Kidney tubule cell (primary cell): Measurements from ENCODE around the gene GPR176.

Experiments
- DNase-seq: peaks from one replicate; pipeline ENCODE4 v3.0.0-alpha.2; 2018; ENCODE audit warnings: low spot score

The GPR176 gene

DNA sequence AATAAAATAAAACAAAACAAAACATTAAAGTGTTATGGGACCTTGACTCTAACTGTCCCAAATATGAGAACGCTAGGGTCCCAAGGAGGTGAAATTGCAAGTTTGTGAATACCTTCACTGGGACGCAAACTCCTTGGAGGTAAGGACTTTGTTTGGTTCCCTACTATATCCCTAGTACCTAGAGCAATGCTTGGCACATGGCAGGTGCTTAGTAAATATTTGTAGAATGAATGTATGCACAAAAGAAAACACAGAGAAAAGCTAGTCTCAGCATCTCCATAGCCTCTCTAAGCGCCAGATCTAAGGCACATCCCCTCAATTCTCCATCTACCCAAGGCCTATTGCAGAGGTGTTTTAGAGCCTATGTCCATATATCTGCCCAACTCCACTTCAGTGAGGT lies 30.5 kb downstream of the GPR176 start:
- DNase-seq: no peak

DNA sequence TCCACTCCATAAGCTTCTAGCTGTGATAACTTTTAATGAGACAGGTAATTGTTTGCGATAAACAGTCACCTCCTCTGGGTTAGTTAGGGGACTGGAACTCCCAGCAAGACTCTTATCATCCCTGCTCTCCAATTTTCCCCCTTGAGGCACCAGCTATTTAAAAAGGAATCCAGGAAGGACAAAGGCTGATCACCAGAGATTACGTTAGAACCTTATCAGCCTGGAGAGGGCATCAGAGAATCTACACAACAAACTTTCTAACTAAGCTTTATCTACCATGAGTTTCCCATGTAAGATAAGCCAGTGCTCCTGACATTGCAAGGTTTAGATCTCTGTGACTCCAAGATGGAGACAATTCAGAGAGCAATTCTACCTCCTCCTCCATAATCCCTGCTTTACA lies 31.3 kb downstream of the GPR176 start:
- no peak for DNase-seq

DNA sequence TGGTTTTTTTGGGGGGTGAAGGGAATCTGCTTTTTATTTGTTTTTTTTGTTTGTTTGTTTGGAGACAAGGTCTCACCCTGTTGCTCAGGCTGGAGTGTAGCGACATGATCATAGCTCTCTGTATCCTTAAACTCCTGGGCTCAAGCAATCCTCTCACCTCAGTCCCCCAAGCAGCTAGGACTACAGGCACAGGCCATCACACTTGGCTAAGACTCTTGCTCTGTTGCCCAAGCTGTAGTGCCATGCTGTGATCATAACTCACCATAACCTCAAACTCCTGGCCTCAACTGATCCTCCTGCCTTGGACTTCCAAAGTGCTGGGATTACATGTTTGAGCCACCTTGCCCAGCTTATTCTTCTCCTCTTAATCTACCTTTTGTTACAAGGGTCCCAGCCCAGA lies 31.8 kb downstream of the GPR176 start:
- DNase-seq: no peak

DNA sequence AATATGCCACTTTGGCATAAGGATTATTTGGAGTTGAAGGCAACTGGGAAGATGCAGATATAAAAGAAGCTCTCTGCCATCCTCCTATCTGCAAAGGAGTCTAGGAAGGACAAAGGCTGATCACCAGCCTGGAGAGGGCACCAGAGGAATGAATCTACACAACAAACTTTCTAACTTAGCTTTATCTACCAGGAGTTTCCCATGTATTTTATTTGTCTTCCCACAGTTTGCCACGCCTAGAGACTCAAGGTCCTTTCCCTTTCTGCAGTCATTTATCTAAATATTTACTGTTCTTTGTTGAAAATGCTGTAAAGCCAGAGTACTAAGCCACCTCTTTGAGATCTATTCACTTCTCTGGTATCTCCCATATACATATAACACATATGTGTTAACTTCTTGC lies 32.2 kb downstream of the GPR176 start:
- DNase-seq: peak; percentile 45

DNA sequence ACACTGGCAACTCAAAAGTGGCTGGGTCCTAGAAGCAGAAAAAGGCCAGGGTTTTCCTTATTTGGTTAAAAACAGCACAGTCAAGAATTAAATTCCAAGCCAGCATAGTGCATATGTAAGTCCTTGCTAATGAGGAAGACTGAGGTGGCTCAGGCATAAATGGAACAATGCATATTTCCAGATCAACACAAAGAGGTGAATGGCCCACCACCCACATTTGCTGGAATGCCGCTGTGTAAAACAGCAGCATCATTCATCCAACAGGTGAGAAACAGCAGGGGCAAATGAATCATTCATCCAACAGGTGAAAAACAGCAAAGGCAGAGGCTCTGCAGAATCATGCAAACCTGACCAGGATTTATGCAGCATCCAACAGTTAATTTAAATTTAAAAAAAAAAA lies 32.9 kb downstream of the GPR176 start:
- no peak for DNase-seq

DNA sequence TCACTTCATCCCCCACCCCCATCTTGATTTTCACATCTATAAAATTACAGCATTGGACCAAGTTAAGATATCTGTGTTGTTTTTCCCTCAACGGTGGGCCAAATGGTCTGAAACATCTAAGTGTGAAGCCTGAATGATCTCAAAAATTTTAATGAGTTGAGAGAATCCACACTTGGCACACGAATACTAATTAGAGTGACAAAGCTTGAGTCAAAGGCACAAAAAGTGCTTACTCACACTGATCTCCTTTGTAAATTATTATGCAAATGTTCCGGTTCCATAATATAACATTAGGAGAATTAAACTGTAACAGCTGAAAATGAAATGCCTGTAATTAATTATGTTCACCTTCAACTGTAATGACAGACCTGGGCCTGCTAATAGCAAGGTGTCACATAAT lies 33.6 kb downstream of the GPR176 start:
- no peak for DNase-seq

DNA sequence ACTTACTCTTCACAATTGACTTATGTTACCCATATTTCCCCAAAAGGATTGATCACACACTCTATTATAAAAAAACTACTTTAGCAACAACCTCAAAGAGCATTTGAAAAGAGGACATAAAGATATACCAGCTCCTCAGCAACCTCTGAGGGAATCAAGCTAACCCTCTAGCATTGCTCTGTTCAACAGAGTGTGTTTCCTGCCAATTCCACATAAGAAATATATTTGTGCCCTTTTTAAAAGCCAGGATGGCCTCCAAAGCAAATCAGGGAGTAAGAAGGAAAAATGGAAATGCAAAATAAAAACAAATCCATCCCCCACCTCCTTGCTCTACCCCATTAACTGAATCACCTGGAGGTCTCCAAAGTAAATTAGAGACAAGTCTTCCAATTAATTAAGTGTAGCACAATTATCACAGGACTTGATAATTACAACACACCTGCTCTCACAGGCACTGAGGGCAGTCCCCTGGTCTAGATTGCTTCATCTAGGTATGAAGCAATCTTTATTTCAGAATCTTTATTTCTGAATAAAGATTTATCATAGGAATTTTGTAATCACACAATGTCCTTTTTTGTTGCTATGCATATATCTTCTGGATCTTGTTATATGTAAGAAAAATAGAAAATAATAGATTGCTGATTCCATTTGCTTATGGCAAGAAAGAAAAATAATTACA lies 34.8 kb downstream of the GPR176 start:
- DNase-seq: no peak

DNA sequence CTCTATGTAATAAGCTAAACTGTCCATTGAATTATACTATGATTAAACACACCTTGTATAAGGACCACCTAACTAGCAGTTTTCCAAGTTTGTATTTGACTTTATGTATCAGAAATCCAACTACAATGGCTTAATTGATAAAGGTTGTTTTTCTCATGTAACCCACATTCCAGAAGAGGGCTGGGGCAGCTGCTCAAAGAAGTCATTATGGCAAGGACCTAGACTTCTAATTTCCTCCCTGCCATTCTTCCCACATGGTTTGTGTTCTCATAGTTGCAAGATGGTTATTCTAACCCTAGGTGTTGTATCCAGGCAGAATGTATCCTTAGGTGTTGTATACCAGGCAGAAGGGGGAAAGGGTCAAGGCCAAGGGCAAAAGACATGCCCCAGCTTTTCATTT lies 35.7 kb downstream of the GPR176 start:
- no peak for DNase-seq

DNA sequence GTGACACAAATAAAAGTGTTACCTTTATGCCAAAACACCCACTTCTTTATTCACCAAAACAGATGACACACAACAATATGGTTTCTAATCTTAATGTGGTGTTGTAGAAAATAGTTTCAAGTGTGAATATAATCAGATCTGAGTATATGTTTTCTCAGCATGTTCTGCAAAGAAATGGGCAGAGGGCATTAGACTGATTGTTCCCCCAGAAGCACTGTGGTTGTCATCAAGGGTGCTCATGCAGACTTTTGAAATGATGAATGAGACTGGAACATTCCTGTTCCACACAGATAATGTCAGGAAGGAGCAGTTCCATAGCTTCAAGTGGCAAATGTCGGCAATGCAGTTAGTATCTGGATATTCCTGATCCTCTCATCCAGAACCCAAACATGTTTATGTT lies 37.5 kb downstream of the GPR176 start:
- no peak for DNase-seq

DNA sequence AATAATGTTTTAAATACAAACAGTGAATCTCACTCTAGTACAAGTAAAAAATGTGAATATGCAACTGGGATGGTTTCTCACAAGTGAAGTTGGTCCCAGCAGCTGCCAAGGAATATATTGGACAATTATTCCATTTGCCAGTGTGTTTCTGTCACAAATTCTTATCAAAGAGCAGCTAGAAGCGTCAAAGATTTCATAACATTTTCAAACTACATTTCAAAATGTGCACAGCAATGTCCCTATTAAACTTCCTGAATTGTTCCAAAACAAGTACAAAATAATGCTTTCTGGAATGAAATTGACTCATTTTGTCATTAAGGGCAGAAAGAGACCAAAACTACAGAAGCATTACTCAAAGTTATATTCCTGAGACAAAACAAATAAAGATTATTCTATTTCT lies 38.3 kb downstream of the GPR176 start:
- DNase-seq: no peak

DNA sequence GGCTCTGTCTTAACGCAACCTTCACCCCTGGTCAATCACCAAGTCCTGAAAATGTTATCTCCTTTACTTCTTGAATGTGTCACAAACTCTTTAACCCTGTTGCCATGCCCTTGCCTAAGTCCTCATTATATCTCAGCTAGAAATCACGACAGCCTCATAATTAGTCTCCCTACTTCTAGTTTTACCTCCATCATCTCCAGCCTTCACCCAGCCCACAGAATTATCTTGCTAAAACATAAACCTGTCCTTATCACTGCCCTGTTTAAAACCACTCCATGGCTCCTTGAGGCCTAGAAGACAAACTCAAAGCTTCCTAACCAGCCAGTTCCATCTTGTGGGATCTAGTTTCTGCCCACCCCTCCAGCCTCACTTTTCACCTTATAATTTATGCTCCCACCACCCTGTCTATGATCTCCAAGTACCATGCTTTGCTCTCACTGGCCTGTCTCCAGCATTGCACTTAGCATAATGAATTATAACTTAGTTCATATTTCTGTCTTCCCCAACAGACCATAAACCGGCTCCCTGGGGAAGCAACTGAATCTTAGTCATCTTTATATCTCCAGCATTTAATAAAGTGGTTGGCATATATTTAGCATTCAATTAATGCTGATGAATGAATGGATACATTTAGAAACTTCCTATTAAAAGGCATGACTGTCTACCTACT lies 39.2 kb downstream of the GPR176 start:
- DNase-seq: no peak

DNA sequence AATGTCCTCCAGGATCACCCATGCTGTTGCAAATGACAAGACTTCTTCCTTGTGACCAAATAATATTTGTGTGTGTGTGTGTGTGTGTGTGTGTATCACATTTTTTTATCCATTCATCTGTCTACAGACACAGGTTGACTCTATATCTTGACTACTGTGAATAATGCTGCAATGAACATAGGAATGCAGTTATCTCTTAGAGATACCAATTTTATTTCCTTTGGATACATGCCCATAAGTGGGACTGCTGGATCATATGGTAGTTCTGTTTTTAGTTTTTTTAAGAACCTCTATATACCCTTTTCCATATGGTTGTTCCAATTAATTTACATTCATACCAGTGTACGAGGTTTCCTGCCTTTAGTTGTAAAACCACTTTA lies 41.7 kb downstream of the GPR176 start:
- DNase-seq: no peak

DNA sequence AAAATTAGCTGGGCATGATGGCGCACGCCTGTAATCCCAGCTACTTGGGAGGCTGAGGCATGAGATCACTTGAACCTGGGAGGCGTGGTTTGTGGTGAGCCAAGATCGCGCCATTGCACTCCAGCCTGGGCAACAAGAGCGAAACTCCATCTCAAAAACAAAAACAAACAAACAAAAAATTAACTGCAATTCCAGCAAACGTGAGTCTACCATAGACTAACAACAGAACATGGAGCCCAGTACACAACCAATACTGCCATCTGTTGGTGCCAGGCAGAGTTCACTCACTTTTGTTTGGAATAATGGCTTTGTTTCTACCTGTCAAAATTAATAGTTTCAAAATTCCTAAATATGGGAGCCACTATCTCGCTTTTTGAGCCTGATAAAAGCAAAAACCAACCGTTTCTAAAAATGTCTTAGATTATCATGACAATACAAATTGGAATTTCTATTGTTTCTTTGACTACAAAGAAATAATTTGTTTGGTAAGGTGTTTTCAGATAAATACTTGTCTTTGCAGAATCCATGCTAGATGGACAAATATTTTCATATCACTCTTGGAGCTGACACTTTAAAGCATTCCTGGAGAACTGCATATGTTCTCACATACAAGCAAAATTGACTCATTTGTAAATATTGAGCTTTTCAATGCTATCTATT lies 45.0 kb downstream of the GPR176 start:
- DNase-seq: peak; percentile 38

DNA sequence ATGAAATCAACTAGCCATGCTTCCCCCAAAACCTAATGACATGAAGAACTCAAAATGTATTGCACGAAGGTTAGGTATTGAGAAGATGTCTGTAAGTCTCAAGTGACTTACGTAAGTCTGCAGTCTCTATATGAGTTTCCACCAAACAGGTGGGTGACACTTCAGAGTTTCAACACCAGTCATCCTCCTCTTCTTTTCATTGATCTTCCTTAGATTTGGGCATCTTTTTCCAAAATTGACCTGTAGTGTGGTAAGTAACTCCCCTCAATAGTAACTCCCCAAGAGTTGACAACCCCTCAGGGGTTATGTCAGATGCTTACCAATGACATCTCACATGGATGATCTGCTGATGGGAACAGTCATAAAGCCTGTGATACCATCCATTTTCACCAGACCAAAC lies 46.1 kb downstream of the GPR176 start:
- no peak for DNase-seq

DNA sequence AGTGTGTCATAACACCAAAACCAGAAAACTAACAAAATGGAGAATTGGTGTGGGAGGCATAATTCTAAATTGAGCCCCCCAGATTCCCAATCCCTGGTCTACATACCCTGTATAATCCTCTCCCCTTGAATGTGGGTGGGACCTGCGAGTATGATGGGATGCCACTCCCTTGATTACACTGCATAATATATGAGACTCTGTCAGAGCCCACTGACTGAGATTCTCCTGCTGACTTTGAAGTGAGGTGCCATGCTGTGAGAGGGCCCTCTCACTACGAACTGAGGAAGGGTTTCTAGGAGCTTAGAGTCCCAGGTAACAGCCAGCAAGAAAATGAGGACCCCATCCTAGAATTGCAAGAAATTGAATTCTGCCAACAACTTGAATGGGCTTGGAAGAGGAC lies 49.5 kb downstream of the GPR176 start:
- DNase-seq: no peak

DNA sequence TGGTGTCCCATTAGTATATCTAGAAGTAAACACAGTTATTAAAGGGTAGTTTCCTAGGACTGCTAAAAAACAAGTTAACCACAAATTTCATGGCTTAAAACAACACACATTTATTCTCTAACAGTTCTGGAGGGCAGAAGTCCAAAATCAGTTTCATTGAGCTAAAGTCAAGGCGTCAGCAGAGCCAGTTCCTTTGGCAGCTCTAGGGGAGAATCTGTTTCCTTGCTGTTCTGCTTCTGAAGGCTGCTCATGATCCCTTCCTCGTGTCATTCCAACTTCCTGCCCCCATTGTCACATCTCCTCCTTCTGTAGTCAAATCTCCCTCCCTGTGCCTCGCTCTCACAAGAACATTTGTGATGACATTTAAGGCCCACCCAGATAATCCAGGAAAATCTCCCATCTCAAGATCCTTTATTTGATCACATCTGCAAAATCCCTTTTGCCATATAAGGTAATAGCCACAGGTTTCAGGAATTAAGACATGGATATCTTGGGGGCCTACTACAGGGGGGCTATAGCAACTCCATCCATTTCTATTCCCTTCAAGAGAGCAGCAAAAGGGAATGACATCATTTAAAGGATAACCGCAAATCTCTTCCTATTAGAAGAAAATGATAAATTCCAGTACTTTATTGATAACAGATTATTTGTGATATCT lies 50.1 kb downstream of the GPR176 start:
- DNase-seq: no peak

DNA sequence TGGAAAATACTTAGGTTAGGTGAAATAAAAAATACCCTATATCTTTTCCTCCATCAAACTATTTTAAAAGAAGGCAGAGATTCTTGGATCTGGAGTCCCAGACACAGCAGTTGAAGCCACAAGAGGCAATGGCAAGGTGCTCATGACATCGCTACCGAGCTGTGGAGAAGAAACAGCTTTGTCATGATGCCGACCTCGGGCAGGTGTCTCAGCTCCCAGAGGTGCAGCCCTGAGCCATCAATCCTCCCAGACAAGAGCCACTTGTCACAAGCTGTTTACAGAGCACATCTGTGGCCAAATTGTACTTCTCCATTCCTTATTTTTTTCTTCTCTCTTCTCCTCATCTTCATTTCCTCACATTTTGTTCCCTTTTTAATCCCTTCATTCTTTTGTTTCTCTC lies 50.8 kb downstream of the GPR176 start:
- DNase-seq: no peak

DNA sequence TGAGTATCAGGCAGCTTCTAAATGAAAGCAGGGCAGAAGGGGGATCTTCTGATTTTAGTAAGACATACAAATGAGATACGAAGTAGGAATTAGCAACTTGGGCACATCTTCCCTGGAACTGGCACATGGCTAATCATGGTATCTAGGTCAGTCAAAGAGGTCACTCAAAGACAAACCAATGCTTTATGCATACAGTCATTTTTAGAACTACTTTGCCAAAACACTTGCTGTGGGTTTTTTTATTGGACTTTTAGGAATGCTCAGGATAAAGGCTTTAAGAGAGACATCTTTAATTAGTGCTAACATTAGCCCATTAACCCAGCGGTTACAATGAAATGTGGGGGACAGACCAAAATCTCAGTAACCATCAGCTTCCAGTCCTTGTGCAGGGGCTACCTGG lies 51.7 kb downstream of the GPR176 start:
- DNase-seq: no peak

DNA sequence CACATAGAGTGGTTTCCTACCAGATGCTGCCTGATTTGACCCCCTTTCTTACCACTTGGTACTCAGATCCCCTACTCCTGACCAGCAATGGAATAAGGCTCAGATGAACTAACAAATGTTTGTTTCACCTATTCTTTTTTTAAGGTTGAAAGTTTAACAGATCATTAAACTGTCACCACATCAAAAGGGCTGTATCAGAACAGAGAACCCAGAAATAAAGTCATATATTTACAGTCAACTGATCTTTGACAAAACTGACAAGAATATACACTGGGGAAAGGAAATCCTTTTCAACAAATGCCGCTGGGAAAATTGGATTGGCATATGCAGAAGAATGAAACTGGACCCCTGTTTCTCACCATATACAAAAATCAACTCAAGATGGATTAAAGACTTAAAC lies 56.0 kb downstream of the GPR176 start:
- no peak for DNase-seq

DNA sequence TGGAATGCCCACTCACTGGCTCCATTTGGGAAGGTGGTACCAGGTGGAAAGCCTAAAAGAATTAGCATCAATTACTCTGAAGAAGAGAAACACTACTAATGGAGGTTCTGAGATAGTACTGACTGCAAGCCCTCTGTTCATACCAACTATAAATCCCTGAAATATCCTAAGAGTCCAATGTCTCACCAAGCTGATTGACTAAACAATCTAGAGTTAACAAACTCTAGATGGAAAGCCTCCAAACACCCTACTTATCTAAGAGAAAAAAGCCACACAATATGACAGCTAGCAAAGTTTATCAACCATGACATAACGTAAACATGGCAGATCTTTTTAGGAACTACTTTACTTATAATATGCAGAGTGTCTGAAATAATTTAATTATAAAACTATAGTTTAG lies 59.2 kb downstream of the GPR176 start:
- no peak for DNase-seq

DNA sequence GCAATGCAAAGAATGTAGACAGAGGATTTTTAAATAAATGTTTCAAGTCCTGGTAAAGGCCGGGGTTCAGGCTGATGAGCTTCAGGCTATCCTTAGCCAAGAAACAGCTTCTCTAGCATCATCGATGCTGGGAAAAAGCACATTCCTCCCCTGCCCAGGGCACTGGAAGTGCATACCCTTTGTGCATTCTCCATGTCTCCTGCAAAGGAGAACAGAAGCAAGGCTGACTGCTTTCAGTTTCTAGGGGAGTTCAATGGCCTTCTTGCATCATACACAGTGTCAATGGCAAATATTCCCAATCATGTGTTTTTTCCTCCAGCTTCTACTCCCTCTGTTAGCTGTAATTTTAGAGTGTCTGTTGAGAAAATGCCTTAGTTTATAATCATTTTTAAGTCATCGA lies 59.9 kb downstream of the GPR176 start:
- peak; percentile 75 for DNase-seq

DNA sequence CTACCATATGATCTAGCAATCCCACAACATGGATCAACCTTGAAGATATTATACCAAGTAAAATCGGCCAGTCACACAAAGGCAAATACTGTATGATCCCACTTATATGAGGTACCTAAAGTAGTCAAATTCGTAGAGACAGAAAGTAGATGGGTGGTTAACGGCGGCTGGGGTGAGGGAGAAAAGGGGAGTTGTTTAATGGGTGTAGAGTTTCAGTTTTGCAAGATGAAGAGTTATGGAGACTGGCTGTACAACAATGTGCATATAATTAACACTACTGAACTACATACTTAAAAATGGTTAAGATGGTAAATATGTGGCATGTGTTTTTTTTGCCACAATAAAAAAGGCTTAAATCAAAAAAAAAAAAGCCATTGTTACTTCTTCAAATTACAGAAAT lies 60.4 kb downstream of the GPR176 start:
- DNase-seq: no peak

DNA sequence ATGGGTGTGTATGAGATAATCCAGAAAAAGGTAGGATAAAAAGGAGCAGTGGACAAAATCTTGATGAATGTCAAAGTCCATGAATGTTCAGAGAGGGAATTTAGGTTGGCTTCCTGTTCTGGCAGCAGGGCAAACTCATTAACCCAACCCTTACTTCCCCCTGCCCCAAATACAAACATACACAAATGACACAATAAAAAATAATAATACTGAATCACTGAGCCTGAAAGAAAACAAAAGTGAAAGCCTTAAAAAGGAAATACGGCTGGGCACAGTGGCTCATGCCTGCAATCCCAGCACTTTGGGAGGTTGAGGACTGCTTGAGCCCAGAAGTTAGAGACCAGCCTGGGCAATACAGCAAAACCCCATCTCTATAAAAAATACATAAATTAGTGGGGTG lies 62.9 kb downstream of the GPR176 start:
- DNase-seq: no peak
